Muscle of arm (tissue), 12 donors: ENCODE measurements around the gene LYRM2. TPM values are rescaled to one million over a fixed set of nuclear protein-coding genes. Genes with fewer than 3 reads are reported as not detected.

Source experiments
- polyA plus RNA-seq, 12 donors: library from polyadenylated mRNA; unstranded; fragments of 120-200 nt; gene quantifications; one replicate each; pipeline ENCODE4 v1.2.1, GENCODE V29; 2013; ENCODE audit not compliant: insufficient read length in 12 of 12

The LYRM2 gene
- polyA plus RNA-seq, 12 donors: 25.3 to 54.1 (median 30.1) TPM; not detected in 1

Other genes starting within 250 kb of the LYRM2 start
- gene RRAGD, start 226.5 kb downstream of the LYRM2 start, polyA plus RNA-seq: 100 to 1,000 TPM in 8 of 12 donors, 10 to 100 TPM in 4; 30.0 to 159 (median 111) TPM
- 10 to 100 TPM in 4 of 12 donors, 1 to 10 TPM in 7, not detected in 1; 4.2 to 22.3 (median 8.6) TPM for gene ANKRD6, start 205.6 kb downstream of the LYRM2 start, polyA plus RNA-seq
- 10 to 100 TPM in 11 of 12 donors, not detected in 1; 24.4 to 45.1 (median 29.9) TPM for gene MDN1, start 181.0 kb upstream of the LYRM2 start, polyA plus RNA-seq
- gene CASP8AP2, start 191.1 kb upstream of the LYRM2 start, polyA plus RNA-seq: 10 to 100 TPM in 11 of 12 donors, not detected in 1; 12.3 to 19.9 (median 17.3) TPM